ENCODE data around the gene CTNNA1.
"Not testable (repeated sequence)": the region's sequence is repeated elsewhere in the genome, so short reads cannot be mapped to it uniquely, and the experiment has no call there.

The CTNNA1 gene

GRCh38 chr5:138752951-138753793 is at the start of gene CTNNA1:
Gene CTNNA1 (plus strand): TSS chr5:138753425. CDS start chr5:138781925, 28,500 bp downstream.
- peak; percentile 50 to 59 for DNase-seq

- DNase-seq = not testable (repeated sequence)
These were observed 49.4 kb upstream of the CTNNA1 start for GRCh38 chr5:138703777-138704176.

GRCh38 chr5:138705007-138705406 is 48.2 kb upstream of the CTNNA1 start:
- DNase-seq = no peak

- DNase-seq = no peak
These were observed 47.7 kb upstream of the CTNNA1 start for GRCh38 chr5:138705567-138705966.

GRCh38 chr5:138706655-138707480 is 46.4 kb upstream of the CTNNA1 start:
- DNase-seq = peak in 1 of 2 donors; percentile 3

- DNase-seq = no peak
These were observed 44.4 kb upstream of the CTNNA1 start for GRCh38 chr5:138708791-138709190.

GRCh38 chr5:138709202-138709601 is 44.0 kb upstream of the CTNNA1 start:
- DNase-seq = no peak

- DNase-seq = no peak
These were observed 42.1 kb upstream of the CTNNA1 start for GRCh38 chr5:138711087-138711486.

- DNase-seq = no peak
These were observed 41.4 kb upstream of the CTNNA1 start for GRCh38 chr5:138711811-138712210.

- DNase-seq = no peak
These were observed 40.9 kb upstream of the CTNNA1 start for GRCh38 chr5:138712324-138712723.

- DNase-seq = no peak
These were observed 40.4 kb upstream of the CTNNA1 start for GRCh38 chr5:138712791-138713190.

GRCh38 chr5:138713247-138713646 is 40.0 kb upstream of the CTNNA1 start:
- no peak for DNase-seq

GRCh38 chr5:138714694-138715093 is 38.5 kb upstream of the CTNNA1 start:
- DNase-seq = no peak

GRCh38 chr5:138715931-138716432 is 37.2 kb upstream of the CTNNA1 start:
- DNase-seq = not testable (repeated sequence)

- DNase-seq = no peak
These were observed 36.7 kb upstream of the CTNNA1 start for GRCh38 chr5:138716456-138716924.

- no peak for DNase-seq
These were observed 35.8 kb upstream of the CTNNA1 start for GRCh38 chr5:138717399-138717798.

GRCh38 chr5:138719811-138720210 is 33.4 kb upstream of the CTNNA1 start:
- no peak for DNase-seq

- DNase-seq = no peak
These were observed 32.4 kb upstream of the CTNNA1 start for GRCh38 chr5:138720840-138721239.

GRCh38 chr5:138721979-138722378 is 31.2 kb upstream of the CTNNA1 start:
- no peak for DNase-seq

GRCh38 chr5:138722544-138723177 is 30.6 kb upstream of the CTNNA1 start:
- DNase-seq = no peak

- DNase-seq = peak; percentile 0 to 45
These were observed 28.6 kb upstream of the CTNNA1 start for GRCh38 chr5:138724470-138725146.

GRCh38 chr5:138725153-138725817 is 27.9 kb upstream of the CTNNA1 start:
- no peak for DNase-seq

Measured in CD4-positive, alpha-beta T cell treated with Interleukin-1 beta for 1 hour (primary cell).